ENCODE results near the gene SETDB1.

DNA sequence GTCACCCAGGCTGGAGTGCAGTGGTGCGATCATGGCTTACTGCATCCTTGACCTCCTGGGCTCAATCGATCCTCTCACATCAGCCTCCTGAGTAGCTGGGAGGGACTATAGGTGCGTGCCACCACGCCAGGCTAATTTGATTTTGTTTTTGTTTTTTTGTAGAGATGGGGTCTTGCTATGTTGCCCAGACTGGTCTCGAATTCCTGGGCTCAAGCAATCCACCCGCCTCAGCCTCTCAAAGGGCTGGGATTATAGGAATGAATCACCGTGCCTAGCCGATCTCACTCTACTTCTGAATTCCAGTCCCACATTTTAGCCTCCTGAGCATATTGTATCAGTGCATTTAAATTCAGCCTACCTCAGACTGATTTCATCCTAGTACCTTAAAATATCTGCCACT lies 37.4 kb upstream of the SETDB1 start:
- TF ChIP-seq, protein P1, sequence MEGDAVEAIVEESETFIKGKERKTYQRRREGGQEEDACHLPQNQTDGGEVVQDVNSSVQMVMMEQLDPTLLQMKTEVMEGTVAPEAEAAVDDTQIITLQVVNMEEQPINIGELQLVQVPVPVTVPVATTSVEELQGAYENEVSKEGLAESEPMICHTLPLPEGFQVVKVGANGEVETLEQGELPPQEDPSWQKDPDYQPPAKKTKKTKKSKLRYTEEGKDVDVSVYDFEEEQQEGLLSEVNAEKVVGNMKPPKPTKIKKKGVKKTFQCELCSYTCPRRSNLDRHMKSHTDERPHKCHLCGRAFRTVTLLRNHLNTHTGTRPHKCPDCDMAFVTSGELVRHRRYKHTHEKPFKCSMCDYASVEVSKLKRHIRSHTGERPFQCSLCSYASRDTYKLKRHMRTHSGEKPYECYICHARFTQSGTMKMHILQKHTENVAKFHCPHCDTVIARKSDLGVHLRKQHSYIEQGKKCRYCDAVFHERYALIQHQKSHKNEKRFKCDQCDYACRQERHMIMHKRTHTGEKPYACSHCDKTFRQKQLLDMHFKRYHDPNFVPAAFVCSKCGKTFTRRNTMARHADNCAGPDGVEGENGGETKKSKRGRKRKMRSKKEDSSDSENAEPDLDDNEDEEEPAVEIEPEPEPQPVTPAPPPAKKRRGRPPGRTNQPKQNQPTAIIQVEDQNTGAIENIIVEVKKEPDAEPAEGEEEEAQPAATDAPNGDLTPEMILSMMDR (IDR thresholded peaks at IDR 0.05), result no peak
- TF ChIP-seq POLR2A (IDR thresholded peaks at IDR 0.05), result no peak

All from adrenal gland (tissue), 5 donors.